Heart left ventricle (tissue), 13 donors: ENCODE data around the gene KCNS3.

Source experiments
- CTCF ChIP-seq, 12 donors: fragments of 200-600 bp; sonication (generic) in 4 of 12; IDR thresholded peaks; one replicate each; pipeline versions ENCODE4 v1.5.0 to v1.8.0; 2018 to 2022; ENCODE audit warnings: antibody characterized with exemption in 12 of 12, mild to moderate bottlenecking in 5 of 12
- POLR2A ChIP-seq, 2 donors: fragments of 450-650 bp; IDR thresholded peaks; one replicate each; pipeline ENCODE4 v1.6.1; 2017; ENCODE audit warnings: antibody characterized with exemption in 2 of 2, mild to moderate bottlenecking in 2 of 2, moderate library complexity in 2 of 2
- donor health status: ischemic (EF 13 %, LVEDD 7.1; RV severe dilation, severe dysfunction).
- donor health status: DM: no; HTN: yes; CAD: no.
- donor health status: DM: no; HTN: no; CAD: no.
- donor health status: ischemic (EF 25% LVEDD 6.9; RV normal size, moderate dysfunction).
- donor health status: ischemic (EF 25% LVEDD 5.7; RV mildly dilated, moderate dysfunction).
- donor health status: ischemic (EF 35%, LVEDD 5.7; RV mildly dilated, moderate dysfunction).
- donor health status: nonischemic (EF 11% LVEDD 7.7; RV severe dilation, severe dysfunction).
- donor health status: DM: yes; HTN: yes; CAD: no.
- donor health status: PGD.
- donor health status: ischemic (EF 29% LVEDD 5.4; RV normal size, mild dysfunction).
- donor health status: nonischemic (EF 23%, LVEDD 6.1; RV moderate dilation, normal function).

- TF ChIP-seq POLR2A (IDR thresholded peaks at IDR 0.05) (no peak), CTCF (IDR thresholded peaks at IDR 0.05) (no peak)
Observed at GRCh38 chr2:17849275-17849674, 29.2 kb upstream of the KCNS3 start.
